T-helper 2 cell treated with Interferon-gamma antibody and Interleukin-4, amounts not matched to agents 5 μg/mL and 100 μg/mL, for 36 hours (primary cell): ENCODE data around the gene TUBB2A.
"Not testable (repeated sequence)": the region's sequence is repeated elsewhere in the genome, so short reads cannot be mapped to it uniquely, and the experiment has no call there.

Source experiments
- DNase-seq: peaks from one replicate; pipeline ENCODE4 v3.0.0; 2021; ENCODE audit warnings: low spot score
- H3K27ac Mint-ChIP-seq: one replicate; pipeline ENCODE4 v1.8.0; 2021; ENCODE audit warnings: mild to moderate bottlenecking, mixed read lengths
- H3K27me3 Mint-ChIP-seq: one replicate; pipeline ENCODE4 v1.8.0; 2021; ENCODE audit warnings: low read depth, mixed read lengths
- H3K36me3 Mint-ChIP-seq: one replicate; pipeline ENCODE4 v1.8.0; 2021; ENCODE audit warnings: low read depth, mixed read lengths
- H3K4me1 Mint-ChIP-seq: one replicate; pipeline ENCODE4 v1.8.0; 2021; ENCODE audit warnings: low read depth, mixed read lengths
- H3K4me3 Mint-ChIP-seq: one replicate; pipeline ENCODE4 v1.8.0; 2022; ENCODE audit warnings: mild to moderate bottlenecking, moderate library complexity, mixed read lengths
- H3K9me3 Mint-ChIP-seq: one replicate; pipeline ENCODE4 v1.8.0; 2021; ENCODE audit warnings: mixed read lengths

The TUBB2A gene

DNA sequence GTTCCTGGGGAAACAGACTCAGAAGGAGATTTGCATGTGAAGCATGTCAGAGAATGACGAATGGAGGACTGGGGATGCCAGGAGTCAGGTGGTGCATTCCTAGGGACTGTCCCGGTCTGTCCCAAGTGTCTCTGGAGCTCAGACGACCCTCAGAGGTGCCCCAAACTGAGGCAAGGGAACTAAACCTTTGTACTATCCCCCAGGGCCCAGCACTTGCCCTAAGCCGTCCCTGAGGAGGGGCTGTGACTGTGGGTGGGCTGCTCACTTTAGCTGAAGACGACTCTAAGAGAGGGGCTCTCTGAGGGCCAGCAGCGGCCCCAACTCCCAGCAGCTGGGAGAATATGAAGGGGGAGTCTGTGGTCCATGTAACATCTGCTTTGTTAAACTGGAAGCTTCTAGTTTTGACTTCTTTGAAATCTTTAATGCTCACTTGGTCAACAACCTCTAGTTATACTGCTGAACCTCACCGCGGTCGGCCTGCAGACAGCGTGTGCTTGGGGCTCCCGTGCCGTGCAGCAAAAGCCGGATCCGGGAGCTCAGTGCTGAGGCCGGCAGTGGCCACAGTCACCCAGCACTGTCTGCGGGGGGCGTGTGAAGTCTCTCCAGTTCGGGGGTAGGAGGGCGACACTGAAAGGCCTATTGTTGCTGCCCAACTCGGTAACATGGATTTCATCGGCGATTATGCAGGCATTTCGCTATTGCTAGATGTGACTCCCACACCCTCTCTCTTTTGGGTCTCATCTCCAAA lies 35.9 kb upstream of the TUBB2A start:
- Mint-ChIP-seq H3K27ac (no peak overlapping the region), H3K27me3 (peaks cover 5% of the 10 kb centered on the region), H3K4me1 (no peaks in the 10 kb centered on the region), H3K36me3 (no peaks in the 10 kb centered on the region), H3K4me3 (no peak overlapping the region), H3K9me3 (no peaks in the 10 kb centered on the region)
- DNase-seq: no peak

DNA sequence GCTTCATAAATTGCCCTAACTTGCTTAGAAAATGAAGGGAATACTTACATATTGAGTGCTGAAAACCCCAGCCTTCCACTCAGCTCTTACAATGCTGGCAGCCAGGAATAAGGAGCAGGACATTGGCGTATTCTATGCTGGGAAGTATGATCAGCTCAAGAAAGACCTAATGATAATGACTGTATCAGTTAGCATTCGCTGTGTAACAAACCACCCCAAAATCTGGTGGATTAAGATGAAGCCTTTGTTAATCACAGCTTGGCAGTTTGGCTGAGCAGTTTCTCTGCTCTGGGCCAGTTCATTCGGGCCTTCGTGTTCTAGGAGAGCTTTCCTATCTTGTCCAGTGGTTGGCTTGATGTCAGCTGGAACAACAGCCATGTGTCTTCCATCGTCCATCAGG lies 33.4 kb upstream of the TUBB2A start:
- no peaks in the 10 kb centered on the region for H3K36me3 Mint-ChIP-seq
- DNase-seq: no peak
- H3K27ac Mint-ChIP-seq: no peak overlapping the region
- peaks cover 6% of the 10 kb centered on the region for H3K27me3 Mint-ChIP-seq
- H3K9me3 Mint-ChIP-seq: no peaks in the 10 kb centered on the region
- no peaks in the 10 kb centered on the region for H3K4me1 Mint-ChIP-seq
- no peak overlapping the region for H3K4me3 Mint-ChIP-seq

DNA sequence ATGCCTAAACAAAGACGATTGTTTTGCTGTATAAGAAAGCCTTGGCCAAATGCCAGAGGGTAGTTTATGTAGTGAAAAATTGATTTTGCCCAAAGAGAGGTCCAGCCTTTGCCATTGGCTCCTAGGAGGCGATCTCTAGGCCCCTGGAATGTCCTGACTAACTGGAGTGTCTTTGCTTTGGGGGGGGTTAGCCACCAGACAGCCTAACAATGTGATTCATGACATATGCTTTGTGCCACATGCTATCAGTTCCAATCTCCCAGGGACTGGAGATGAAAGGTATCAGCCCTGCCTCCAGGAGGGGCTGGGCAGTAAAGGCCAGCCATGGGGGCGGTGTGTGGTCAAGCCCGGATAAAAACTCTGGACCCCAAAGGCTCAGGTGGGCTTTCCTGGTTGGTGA lies 32.7 kb upstream of the TUBB2A start:
- H3K36me3 Mint-ChIP-seq: no peaks in the 10 kb centered on the region

DNA sequence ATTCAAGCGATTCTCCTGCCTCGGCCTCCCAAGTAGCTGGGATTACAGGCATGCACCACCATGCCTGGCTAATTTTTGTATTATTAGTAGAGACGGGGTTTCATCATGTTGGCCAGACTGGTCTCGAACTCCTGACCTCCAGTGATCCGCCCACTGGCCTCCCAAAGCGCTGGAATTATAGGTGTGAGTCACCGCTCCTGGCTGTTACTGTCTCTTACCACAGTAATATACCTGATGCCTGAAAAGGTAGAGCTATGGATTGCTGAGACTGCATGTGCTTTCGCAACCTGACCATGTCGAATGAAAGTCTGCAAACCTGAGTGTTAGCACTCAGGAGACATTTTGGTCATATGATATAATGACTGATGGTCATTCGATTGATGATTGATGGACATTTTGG lies 31.8 kb upstream of the TUBB2A start:
- not testable (repeated sequence) for H3K36me3 Mint-ChIP-seq, H3K4me3 Mint-ChIP-seq, H3K4me1 Mint-ChIP-seq, DNase-seq, H3K27ac Mint-ChIP-seq, H3K9me3 Mint-ChIP-seq
- peaks cover 17% of the 10 kb centered on the region for H3K27me3 Mint-ChIP-seq

More for the DNA sequence above, 32.7 kb upstream of the TUBB2A start:
- Mint-ChIP-seq H3K27me3 (peaks cover 12% of the 10 kb centered on the region), H3K27ac (no peak overlapping the region), H3K4me3 (no peak overlapping the region), H3K9me3 (no peaks in the 10 kb centered on the region), H3K4me1 (no peaks in the 10 kb centered on the region)
- no peak for DNase-seq

DNA sequence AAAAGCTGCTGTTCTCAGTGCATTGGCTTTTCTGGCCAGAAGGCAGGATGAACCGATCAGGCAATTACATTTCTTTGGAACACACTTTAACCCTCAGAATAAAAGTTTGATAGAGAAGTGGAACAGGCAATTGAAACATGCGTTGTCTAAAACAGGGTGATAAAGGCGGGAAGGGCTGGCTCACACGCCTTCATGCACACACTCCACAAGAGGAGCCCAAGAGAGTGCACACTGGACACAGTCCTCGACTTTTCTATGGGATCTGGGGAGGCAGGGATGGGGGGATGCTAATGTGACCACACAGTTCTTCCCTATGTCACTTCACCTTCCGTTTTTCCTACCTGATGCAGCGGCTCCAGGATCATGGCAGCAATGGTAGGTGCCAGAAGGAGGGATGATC lies 30.9 kb upstream of the TUBB2A start:
- peaks cover 21% of the 10 kb centered on the region for H3K27me3 Mint-ChIP-seq
- no peak for DNase-seq
- no peaks in the 10 kb centered on the region for H3K4me1 Mint-ChIP-seq
- no peak overlapping the region for H3K4me3 Mint-ChIP-seq
- H3K27ac Mint-ChIP-seq: no peak overlapping the region
- no peaks in the 10 kb centered on the region for H3K36me3 Mint-ChIP-seq
- H3K9me3 Mint-ChIP-seq: no peaks in the 10 kb centered on the region

DNA sequence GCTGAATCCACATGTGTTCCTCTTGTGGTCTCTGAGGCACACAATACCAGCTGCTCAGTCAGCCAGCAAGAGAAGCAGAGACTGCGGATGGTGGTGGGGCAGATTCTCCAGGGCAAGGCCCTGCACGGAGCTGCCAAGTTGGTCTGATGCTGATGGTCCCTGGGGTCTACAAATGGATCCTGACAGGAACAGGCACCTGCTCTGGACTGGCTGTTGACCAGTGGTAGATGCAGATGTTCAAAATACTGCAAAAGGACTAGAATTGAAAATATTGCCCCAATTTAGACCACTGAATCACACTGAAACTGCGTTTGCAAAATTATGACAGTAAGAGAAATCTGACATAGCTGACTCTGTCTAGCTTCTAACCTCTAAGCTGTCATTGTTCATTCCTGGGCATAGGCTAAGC lies 29.6 kb upstream of the TUBB2A start:
- peaks cover 25% of the 10 kb centered on the region for H3K27me3 Mint-ChIP-seq
- no peaks in the 10 kb centered on the region for H3K36me3 Mint-ChIP-seq
- no peak overlapping the region for H3K27ac Mint-ChIP-seq
- no peak overlapping the region for H3K4me3 Mint-ChIP-seq
- H3K4me1 Mint-ChIP-seq: no peaks in the 10 kb centered on the region
- no peaks in the 10 kb centered on the region for H3K9me3 Mint-ChIP-seq
- no peak for DNase-seq

DNA sequence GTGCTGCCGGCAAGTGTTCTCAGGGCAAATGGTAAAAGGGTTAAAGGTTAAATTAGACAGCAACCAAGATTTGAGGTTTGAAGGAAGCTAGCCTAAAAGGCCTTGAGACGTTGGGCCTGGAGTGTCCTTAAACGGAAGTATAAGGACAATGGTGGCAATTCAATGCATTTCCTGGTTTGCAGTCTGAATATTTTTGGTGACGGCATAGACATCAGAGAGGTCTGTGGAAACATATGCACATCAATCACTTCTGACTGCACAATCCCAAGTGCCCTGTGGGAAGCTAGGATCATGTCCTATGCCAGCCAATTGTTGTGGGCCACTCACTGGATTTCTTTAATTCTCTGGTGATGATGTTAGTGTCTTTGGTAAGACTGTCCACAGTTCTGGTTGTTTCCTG lies 25.7 kb upstream of the TUBB2A start:
- no peak overlapping the region for H3K27ac Mint-ChIP-seq
- peaks cover 24% of the 10 kb centered on the region for H3K27me3 Mint-ChIP-seq
- no peaks in the 10 kb centered on the region for H3K9me3 Mint-ChIP-seq
- DNase-seq: no peak
- no peaks in the 10 kb centered on the region for H3K36me3 Mint-ChIP-seq
- H3K4me1 Mint-ChIP-seq: no peaks in the 10 kb centered on the region
- H3K4me3 Mint-ChIP-seq: no peak overlapping the region

DNA sequence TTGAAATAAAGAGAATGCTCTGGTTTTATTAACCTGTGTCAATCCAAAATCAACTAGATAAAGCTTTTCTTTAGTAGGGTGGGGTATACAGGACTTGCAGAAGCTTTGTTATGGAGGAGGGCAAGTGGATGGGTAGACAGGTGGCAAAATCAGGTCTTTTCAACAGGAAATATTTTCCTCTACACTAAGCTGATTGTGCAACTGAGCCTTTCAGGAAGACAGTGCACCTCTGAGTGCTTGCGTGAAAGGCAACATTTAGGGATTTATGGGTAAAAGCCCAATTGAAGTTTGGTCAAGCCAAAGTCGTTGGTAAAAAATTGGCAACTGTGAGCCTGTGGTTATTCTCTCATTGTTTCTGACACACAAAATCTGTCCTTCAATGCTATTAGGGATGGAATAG lies 23.8 kb upstream of the TUBB2A start:
- peaks cover 2% of the 10 kb centered on the region for H3K4me1 Mint-ChIP-seq
- no peaks in the 10 kb centered on the region for H3K36me3 Mint-ChIP-seq
- H3K9me3 Mint-ChIP-seq: no peaks in the 10 kb centered on the region
- H3K27ac Mint-ChIP-seq: no peak overlapping the region
- no peak overlapping the region for H3K4me3 Mint-ChIP-seq
- peaks cover 24% of the 10 kb centered on the region for H3K27me3 Mint-ChIP-seq
- no peak for DNase-seq

DNA sequence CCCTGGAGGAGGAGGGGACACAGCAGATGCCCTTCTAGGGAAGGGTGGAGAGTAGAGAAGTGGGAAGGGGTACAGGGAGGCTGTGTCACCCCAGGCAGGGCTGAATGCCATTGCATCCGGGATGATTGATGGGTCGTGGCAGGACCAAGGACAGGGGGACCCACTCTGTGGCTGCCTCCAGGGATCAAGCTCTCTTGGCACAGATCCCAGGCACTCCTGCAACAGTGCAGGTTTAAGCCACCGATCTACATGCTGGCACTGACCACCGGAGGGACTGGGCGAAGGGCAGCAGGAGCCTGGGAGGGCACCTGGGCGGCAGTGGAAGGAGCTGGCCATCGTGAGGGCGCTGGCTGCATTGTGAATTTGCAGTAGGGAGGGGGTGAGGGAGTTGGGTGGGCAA lies 22.6 kb upstream of the TUBB2A start:
- not testable (repeated sequence) for DNase-seq, H3K36me3 Mint-ChIP-seq, H3K9me3 Mint-ChIP-seq, H3K27ac Mint-ChIP-seq, H3K4me1 Mint-ChIP-seq
- H3K27me3 Mint-ChIP-seq: peaks cover 17% of the 10 kb centered on the region
- H3K4me3 Mint-ChIP-seq: peak overlapping the region; percentile 63

DNA sequence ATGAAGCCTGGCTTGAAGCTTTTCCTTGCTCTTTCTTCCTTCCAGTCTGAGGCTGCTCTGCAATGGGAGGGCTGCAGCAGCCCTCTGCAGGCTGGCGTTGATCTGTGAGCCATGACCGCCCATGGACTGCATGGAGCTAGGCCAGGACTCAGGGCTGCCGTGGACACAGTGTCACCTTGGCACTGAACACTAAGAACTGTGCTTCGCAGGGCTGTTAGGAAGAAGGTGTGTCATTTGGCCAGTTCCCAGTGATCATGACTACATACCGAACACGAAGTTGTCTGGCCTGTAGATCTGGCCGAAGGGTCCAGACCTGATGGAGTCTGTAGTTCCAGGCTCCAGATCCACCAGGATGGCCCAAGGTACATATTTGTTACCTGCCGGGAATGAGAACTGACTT lies 21.3 kb upstream of the TUBB2A start:
- H3K4me3 Mint-ChIP-seq, H3K9me3 Mint-ChIP-seq, H3K4me1 Mint-ChIP-seq, H3K27ac Mint-ChIP-seq, H3K36me3 Mint-ChIP-seq, DNase-seq: not testable (repeated sequence)
- peaks cover 12% of the 10 kb centered on the region for H3K27me3 Mint-ChIP-seq

DNA sequence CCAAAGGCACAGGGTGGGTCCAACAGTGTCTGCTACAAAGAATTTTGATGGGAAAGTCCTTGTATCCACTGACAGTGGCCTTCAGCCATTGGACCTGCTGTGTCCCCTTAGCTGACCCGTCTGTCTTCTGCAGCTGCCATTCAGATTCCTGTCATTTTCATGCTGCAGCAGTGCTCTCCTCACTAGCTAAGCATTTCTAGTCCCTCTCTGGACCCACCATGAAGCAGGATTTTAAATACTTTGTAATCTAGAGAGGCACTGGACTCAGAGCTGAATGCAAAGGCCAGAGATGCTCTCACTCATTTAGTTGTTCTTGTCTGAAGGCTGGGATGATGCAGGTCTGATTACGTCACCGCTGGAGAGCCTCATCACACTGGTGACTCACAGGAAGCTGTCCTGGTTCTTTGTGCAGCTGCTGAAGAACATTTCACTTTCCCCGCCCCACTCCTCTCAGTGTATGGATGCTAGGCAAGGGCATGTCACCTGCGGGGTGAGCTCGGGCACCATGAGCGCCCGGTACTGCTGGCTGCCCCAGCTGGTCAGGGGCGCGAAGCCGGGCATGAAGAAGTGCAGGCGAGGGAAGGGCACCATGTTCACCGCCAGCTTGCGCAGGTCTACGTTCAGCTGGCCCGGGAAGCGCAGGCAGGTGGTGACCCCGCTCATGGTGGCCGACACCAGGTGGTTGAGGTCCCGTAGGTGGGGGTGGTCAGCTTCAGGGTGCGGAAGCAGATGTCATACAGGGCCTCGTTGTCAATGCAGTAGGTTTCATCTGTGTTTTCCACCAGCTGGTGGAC lies 19.4 kb upstream of the TUBB2A start:
- Mint-ChIP-seq H3K27ac (no peak overlapping the region), H3K27me3 (peaks cover 6% of the 10 kb centered on the region), H3K36me3 (no peaks in the 10 kb centered on the region), H3K9me3 (no peaks in the 10 kb centered on the region), H3K4me1 (peaks cover 2% of the 10 kb centered on the region), H3K4me3 (no peak overlapping the region)
- peak; percentile 37 for DNase-seq

DNA sequence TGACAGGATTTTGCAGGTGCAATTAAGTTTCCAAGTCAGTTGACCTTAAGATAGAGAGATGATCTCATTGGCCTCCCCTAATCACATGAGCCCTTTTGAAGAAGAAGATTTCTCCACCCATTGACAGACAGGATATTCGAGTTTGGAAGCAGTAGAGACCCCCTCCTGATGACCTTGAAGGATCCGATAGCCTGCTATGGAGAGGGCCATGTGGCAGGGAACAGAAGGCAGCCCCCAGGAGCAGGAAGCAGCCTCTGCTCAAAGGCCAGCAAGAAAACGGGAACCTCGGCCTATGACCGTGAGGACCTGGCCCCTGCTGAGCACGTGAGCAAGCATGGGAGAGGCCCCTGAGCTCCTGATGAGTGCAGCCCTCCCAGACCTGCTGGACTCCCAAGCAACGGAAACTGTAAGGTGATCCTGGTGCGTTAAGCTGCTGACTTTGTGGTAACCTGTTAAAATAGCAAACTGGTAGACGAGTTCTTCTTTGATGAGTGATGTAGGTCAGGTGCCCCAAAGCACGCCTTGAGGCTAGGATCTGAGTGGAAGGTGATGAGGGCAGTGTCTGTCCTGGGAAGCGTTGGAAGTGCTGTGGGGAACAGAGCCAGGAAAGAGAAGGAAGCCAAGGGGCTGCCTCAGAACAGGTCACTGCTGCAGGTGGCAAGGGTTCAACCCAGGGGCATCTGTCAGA lies 18.5 kb upstream of the TUBB2A start:
- no peak for DNase-seq
- Mint-ChIP-seq H3K36me3 (no peaks in the 10 kb centered on the region), H3K9me3 (no peaks in the 10 kb centered on the region), H3K27ac (no peak overlapping the region), H3K4me1 (peaks cover 2% of the 10 kb centered on the region), H3K27me3 (peaks cover 4% of the 10 kb centered on the region), H3K4me3 (no peak overlapping the region)

DNA sequence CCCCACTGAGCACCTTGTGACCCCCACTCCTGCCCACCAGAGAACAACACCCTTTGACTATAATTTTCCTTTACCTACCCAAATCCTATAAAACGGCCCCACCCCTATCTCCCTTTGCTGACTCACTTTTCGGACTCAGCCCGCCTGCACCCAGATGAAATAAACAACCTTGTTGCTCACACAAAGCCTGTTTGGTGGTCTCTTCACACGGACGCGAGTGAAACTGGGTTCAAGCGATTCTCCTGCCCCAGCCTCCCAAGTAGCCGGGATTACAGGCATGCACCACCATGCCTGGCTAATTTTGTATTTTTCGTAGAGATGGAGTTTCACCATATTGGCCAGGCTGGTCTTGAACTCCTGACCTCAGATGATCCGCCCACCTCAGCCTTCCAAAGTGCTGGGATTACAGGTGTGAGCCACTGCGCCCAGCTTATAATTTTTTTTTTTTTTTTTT lies 16.3 kb upstream of the TUBB2A start:
- not testable (repeated sequence) for H3K27me3 Mint-ChIP-seq, H3K27ac Mint-ChIP-seq, H3K4me3 Mint-ChIP-seq

DNA sequence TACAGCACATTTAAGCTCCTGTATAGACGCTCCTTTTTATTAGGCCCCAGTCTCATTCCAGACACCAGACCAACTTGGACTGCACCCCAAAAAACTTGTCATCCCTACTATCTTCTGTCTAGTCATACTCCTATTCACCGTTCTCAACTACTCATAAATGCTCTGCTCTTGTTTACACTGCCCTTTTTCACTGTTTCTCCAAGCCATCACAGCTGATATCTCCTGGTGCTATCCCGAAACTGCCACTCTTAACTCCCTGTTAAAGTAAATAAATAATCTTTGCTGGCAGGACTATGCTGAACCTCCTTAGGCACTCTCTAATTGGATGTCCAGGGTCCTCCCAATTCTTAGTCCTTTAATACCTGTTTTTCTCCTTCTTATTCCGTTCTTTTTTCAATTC lies 15.4 kb upstream of the TUBB2A start:
- H3K4me3 Mint-ChIP-seq, H3K4me1 Mint-ChIP-seq, H3K9me3 Mint-ChIP-seq, H3K27me3 Mint-ChIP-seq, DNase-seq, H3K36me3 Mint-ChIP-seq, H3K27ac Mint-ChIP-seq: not testable (repeated sequence)

More for the DNA sequence above, 16.3 kb upstream of the TUBB2A start:
- not testable (repeated sequence) for H3K36me3 Mint-ChIP-seq, H3K9me3 Mint-ChIP-seq, H3K4me1 Mint-ChIP-seq, DNase-seq
